ENCODE results near the gene TACC2. TPM values are rescaled to one million over a fixed set of nuclear protein-coding genes. Genes with fewer than 3 reads are reported as not detected.

TACC2 gene
- total and polyA plus RNA-seq, 9 of the 15 experiments (the other 6 are each of a cell fraction or from before 2014, with no cell fraction given) = under 0.01 to 0.35 (median 0.03) TPM; not detected in 6

DNA sequence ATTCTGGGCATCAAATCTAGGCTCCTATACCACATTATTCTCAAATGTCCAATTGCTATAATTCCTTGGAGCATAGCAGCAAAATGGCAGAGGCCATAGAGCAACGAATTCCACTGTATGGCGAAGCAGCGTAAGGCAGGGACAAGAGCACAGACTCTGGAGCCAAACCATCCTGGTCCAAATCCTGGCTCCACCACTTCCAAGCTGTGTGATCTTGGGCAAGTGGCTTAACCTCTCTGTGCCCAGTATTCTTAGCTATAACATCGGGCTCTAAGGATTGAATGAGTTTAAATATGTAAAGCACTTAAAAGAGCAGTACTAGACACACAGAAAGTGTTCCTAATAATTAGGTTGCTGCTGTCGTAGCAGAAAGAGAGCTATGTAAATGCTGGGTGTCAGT is 56.2 kb downstream of the TACC2 start (continued):
- TF ChIP-seq PATZ1 (CRISPR knock-in tag; IDR thresholded peaks at IDR 0.05; ENCODE audit: borderline replicate concordance) = no peak

- BruUV-seq (replicated peaks) = no TSS peak
- WGBS (ENCODE audit: insufficient coverage, low coverage, missing lambda C conversion rate) = 0% methylated on average over 3 of the region's 3 CpGs
- CTCF ChIA-PET (ENCODE audit: low intra/inter-chr PET ratio) = no interaction called here
- no peak overlapping the region for H3K4me3 ChIP-seq
- intact Hi-C loops (cut with micrococcal nuclease) = no loop called here
- H3K9me1 ChIP-seq (ENCODE audit: control insufficient read depth, insufficient read depth, low read length) = no peaks in the 10 kb centered on the region
- no peaks in the 10 kb centered on the region for H3K9me3 ChIP-seq (replicated peaks; ENCODE audit: control insufficient read depth, insufficient read depth, low read depth, low read length)
- H3K27me3 ChIP-seq (ENCODE audit: control insufficient read depth in 2 of 2, insufficient read depth in 2 of 2, low read length in 2 of 2) = peaks cover 15 to 33% of the 10 kb centered on the region in 2 experiments; a peak in 3 of 5 replicates
- in situ Hi-C loops (cut with MboI) = no loop called here
- no peak for FAIRE-seq
- DNase-seq (ENCODE audit: extremely low read depth in 1 of 4, low spot score in 3 of 4) = no peak
- POLR2A ChIA-PET = no interaction called here
- no peaks in the 10 kb centered on the region for H3K79me2 ChIP-seq (ENCODE audit: control insufficient read depth, insufficient read depth, low read length)
- no peaks in the 10 kb centered on the region for H4K20me1 ChIP-seq (replicated peaks; ENCODE audit: control insufficient read depth, insufficient read depth, low read length)
- H3K36me3 ChIP-seq (ENCODE audit: control insufficient read depth, insufficient read depth, low read length) = no peaks in the 10 kb centered on the region
- H3K27ac ChIP-seq (ENCODE audit: extremely low read depth, low read depth, low read length) = no peak overlapping the region
- no peak for ATAC-seq
- H3K4me1 ChIP-seq (replicated peaks in 1 of 2; ENCODE audit: control insufficient read depth in 2 of 2, insufficient read depth in 2 of 2, low read length in 2 of 2) = no peaks in the 10 kb centered on the region; a peak in 1 of 5 replicates
- no peak overlapping the region for H3K9ac ChIP-seq (ENCODE audit: insufficient read depth in 1 of 2, low read depth in 2 of 2, low read length in 2 of 2)
- H2AFZ ChIP-seq (ENCODE audit: low read depth, low read length) = no peak overlapping the region
- no peak overlapping the region for H3K4me2 ChIP-seq (ENCODE audit: insufficient read depth, low read length)
- no peak for TF ChIP-seq ZNF134 (CRISPR knock-in tag; conservative IDR thresholded peaks at IDR 0.05)
- TF ChIP-seq RBM17 (IDR thresholded peaks at IDR 0.05; ENCODE audit: borderline replicate concordance, low read depth, low read length) = no peak
- TF ChIP-seq MEIS2 (IDR thresholded peaks at IDR 0.05; ENCODE audit: partially characterized antibody) = no peak
- no peak for TF ChIP-seq HDAC8 (tag; IDR thresholded peaks at IDR 0.05)
- TF ChIP-seq CBX3 (IDR thresholded peaks at IDR 0.05; ENCODE audit: borderline replicate concordance in 1 of 2, low read length in 2 of 2) = no peak
- no peak for TF ChIP-seq MBD2 (IDR thresholded peaks at IDR 0.05; ENCODE audit: borderline replicate concordance, low read depth)
- TF ChIP-seq DACH1 (IDR thresholded peaks at IDR 0.05; ENCODE audit: partially characterized antibody) = no peak
- TF ChIP-seq ASH1L (IDR thresholded peaks at IDR 0.05; ENCODE audit: borderline replicate concordance, low read depth, partially characterized antibody) = no peak
- TF ChIP-seq ZKSCAN1 (IDR thresholded peaks at IDR 0.05; ENCODE audit: low read depth, low read length) = no peak
- TF ChIP-seq, protein P1, sequence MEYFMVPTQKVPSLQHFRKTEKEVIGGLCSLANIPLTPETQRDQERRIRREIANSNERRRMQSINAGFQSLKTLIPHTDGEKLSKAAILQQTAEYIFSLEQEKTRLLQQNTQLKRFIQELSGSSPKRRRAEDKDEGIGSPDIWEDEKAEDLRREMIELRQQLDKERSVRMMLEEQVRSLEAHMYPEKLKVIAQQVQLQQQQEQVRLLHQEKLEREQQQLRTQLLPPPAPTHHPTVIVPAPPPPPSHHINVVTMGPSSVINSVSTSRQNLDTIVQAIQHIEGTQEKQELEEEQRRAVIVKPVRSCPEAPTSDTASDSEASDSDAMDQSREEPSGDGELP (CRISPR knock-in tag; IDR thresholded peaks at IDR 0.05; ENCODE audit: borderline replicate concordance) = no peak
- TF ChIP-seq, protein P2, sequence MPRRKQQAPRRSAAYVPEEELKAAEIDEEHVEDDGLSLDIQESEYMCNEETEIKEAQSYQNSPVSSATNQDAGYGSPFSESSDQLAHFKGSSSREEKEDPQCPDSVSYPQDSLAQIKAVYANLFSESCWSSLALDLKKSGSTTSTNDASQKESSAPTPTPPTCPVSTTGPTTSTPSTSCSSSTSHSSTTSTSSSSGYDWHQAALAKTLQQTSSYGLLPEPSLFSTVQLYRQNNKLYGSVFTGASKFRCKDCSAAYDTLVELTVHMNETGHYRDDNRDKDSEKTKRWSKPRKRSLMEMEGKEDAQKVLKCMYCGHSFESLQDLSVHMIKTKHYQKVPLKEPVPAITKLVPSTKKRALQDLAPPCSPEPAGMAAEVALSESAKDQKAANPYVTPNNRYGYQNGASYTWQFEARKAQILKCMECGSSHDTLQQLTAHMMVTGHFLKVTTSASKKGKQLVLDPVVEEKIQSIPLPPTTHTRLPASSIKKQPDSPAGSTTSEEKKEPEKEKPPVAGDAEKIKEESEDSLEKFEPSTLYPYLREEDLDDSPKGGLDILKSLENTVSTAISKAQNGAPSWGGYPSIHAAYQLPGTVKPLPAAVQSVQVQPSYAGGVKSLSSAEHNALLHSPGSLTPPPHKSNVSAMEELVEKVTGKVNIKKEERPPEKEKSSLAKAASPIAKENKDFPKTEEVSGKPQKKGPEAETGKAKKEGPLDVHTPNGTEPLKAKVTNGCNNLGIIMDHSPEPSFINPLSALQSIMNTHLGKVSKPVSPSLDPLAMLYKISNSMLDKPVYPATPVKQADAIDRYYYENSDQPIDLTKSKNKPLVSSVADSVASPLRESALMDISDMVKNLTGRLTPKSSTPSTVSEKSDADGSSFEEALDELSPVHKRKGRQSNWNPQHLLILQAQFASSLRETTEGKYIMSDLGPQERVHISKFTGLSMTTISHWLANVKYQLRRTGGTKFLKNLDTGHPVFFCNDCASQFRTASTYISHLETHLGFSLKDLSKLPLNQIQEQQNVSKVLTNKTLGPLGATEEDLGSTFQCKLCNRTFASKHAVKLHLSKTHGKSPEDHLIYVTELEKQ (CRISPR knock-in tag; IDR thresholded peaks at IDR 0.05) = no peak
- TF ChIP-seq EP400 (IDR thresholded peaks at IDR 0.05) = no peak
- no peak for TF ChIP-seq SMARCE1 (IDR thresholded peaks at IDR 0.05)
- TF ChIP-seq BMI1 (IDR thresholded peaks at IDR 0.05; ENCODE audit: low read length) = no peak
- TF ChIP-seq MAX (CRISPR knock-in tag; IDR thresholded peaks at IDR 0.05) = no peak
These were observed 58.6 kb downstream of the TACC2 start for GRCh38 chr10:122047560-122047959.
